Tibial nerve (tissue), 4 donors: Measurements from ENCODE around the gene TEX264.

Experiments used
- EP300 ChIP-seq, 2 donors: sonication (generic); formaldehyde crosslinking; IDR thresholded peaks; one replicate each; pipeline ENCODE4 v1.6.1; 2017; ENCODE audit warnings: antibody characterized with exemption in 2 of 2, mild to moderate bottlenecking in 1 of 2
- TF ChIP-seq, protein P1 (sequence below), 5 experiments: fragments of 200-600 bp in 3 of 5; fragments of 450-650 bp in 2 of 5; sonication (generic) in 3 of 5; IDR thresholded peaks; one replicate each; pipeline ENCODE4 v1.5.1; 2016 to 2019; ENCODE audit warnings: antibody characterized with exemption in 5 of 5, mild to moderate bottlenecking in 3 of 5, moderate library complexity in 2 of 5

DNA sequence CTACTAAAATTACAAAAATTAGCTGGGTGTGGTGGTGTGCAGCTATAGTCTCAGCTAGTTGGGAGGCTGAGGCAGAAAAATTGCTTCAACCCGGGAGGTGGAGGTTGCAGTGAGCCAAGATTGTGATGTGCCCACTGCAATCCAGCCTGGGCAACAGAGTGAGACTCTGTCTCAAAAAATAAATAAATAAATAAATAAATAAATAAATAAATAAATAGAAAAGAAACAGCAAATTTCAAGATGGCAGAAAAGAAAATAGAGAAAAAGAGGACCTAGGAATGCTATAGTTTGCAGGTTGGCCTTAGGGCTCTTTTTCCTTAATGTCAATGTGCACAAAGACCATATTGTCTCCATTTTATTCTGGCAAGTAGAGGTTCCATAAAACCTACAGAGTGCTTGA is 79.8 kb downstream of the TEX264 start:
- TF ChIP-seq, protein P1, sequence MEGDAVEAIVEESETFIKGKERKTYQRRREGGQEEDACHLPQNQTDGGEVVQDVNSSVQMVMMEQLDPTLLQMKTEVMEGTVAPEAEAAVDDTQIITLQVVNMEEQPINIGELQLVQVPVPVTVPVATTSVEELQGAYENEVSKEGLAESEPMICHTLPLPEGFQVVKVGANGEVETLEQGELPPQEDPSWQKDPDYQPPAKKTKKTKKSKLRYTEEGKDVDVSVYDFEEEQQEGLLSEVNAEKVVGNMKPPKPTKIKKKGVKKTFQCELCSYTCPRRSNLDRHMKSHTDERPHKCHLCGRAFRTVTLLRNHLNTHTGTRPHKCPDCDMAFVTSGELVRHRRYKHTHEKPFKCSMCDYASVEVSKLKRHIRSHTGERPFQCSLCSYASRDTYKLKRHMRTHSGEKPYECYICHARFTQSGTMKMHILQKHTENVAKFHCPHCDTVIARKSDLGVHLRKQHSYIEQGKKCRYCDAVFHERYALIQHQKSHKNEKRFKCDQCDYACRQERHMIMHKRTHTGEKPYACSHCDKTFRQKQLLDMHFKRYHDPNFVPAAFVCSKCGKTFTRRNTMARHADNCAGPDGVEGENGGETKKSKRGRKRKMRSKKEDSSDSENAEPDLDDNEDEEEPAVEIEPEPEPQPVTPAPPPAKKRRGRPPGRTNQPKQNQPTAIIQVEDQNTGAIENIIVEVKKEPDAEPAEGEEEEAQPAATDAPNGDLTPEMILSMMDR (IDR thresholded peaks at IDR 0.05), result no peak
- TF ChIP-seq EP300 (IDR thresholded peaks at IDR 0.05), result no peak
